Left ventricle myocardium inferior (tissue), 1 donor: ENCODE results near the gene SLC22A23. TPM values are rescaled to one million over a fixed set of nuclear protein-coding genes. Genes with fewer than 3 reads are reported as not detected.

ENCODE experiments used
- DNase-seq: peaks from one replicate; pipeline ENCODE4 v3.0.0-alpha.2; 2020
- H3K27ac ChIP-seq: fragments of 200-600 bp; replicated peaks from 2 replicates; pipeline ENCODE4 v1.8.0; 2021
- H3K27me3 ChIP-seq: fragments of 200-600 bp; 2 replicates; pipeline ENCODE4 v1.8.0; 2021; ENCODE audit warnings: low read depth
- H3K36me3 ChIP-seq: fragments of 200-600 bp; 2 replicates; pipeline ENCODE4 v1.8.0; 2021
- H3K4me1 ChIP-seq: fragments of 200-600 bp; 2 replicates; pipeline ENCODE4 v1.8.0; 2021
- H3K4me3 ChIP-seq: fragments of 200-600 bp; 2 replicates; pipeline ENCODE4 v1.8.0; 2021; ENCODE audit warnings: mild to moderate bottlenecking, moderate library complexity
- H3K9me3 ChIP-seq: fragments of 200-600 bp; replicated peaks from 2 replicates; pipeline ENCODE4 v1.8.0; 2021
- CTCF ChIP-seq: fragments of 200-600 bp; IDR thresholded peaks from 2 replicates; pipeline ENCODE4 v1.8.0; 2021; ENCODE audit warnings: antibody characterized with exemption, mild to moderate bottlenecking, borderline replicate concordance
- intact Hi-C: fragments of 100-400 bp; cut with micrococcal nuclease; formaldehyde crosslinking; loops from one replicate; pipeline ENCODE4 v1.11.0; 2022
- total RNA-seq: library from RNA; stranded (reverse); fragmentation: NEBNext Ultra II Directional; extraction: Animal tissue kit (Norgen Biotek cat#: 25700); gene quantifications from one replicate; pipeline ENCODE4 v1.2.1, GENCODE V29; 2021
- donor health status: DM: no; HTN: yes; CAD: no; lungs with severe emphysema.

The SLC22A23 gene
- total RNA-seq, 1 donor from 2014 or later = 7.0 TPM

GRCh38 chr6:3222506-3223038 is 234.3 kb downstream of the SLC22A23 start:
- no peak overlapping the region for H3K4me3 ChIP-seq
- peaks cover 12% of the 10 kb centered on the region for H3K4me1 ChIP-seq
- H3K27ac ChIP-seq = no peak overlapping the region
- intact Hi-C loops = no loop called here
- TF ChIP-seq CTCF = no peak
- no peaks in the 10 kb centered on the region for H3K9me3 ChIP-seq
- peaks cover 50% of the 10 kb centered on the region for H3K27me3 ChIP-seq
- H3K36me3 ChIP-seq = no peaks in the 10 kb centered on the region
- DNase-seq = no peak

- H3K9me3 ChIP-seq = no peaks in the 10 kb centered on the region
- TF ChIP-seq CTCF = no peak
- intact Hi-C loops = no loop called here
These were observed 235.3 kb downstream of the SLC22A23 start for GRCh38 chr6:3221578-3221977.

GRCh38 chr6:3220366-3220765 is 236.5 kb downstream of the SLC22A23 start:
- intact Hi-C loops = no loop called here
- peaks cover 51% of the 10 kb centered on the region for H3K27me3 ChIP-seq
- H3K27ac ChIP-seq = no peak overlapping the region
- H3K36me3 ChIP-seq = no peaks in the 10 kb centered on the region
- H3K9me3 ChIP-seq = no peaks in the 10 kb centered on the region
- DNase-seq = no peak
- H3K4me3 ChIP-seq = no peak overlapping the region
- H3K4me1 ChIP-seq = no peaks in the 10 kb centered on the region
- TF ChIP-seq CTCF = no peak

More at GRCh38 chr6:3221578-3221977, 235.3 kb downstream of the SLC22A23 start:
- Histone ChIP-seq H3K27ac (no peak overlapping the region), H3K4me3 (no peak overlapping the region), H3K4me1 (peaks cover 2% of the 10 kb centered on the region), H3K36me3 (no peaks in the 10 kb centered on the region), H3K27me3 (peaks cover 50% of the 10 kb centered on the region)
- DNase-seq = no peak

Other genes with a start within 250 kb of the SLC22A23 start
- 1.4 TPM for gene TUBB2B, start 229.4 kb downstream of the SLC22A23 start, total RNA-seq
- gene PSMG4, start 198.1 kb downstream of the SLC22A23 start, total RNA-seq = 11.2 TPM